HTERT RPE-1 (cell line): ENCODE results near the gene INKA1.
"Not testable (repeated sequence)": the region's sequence is repeated elsewhere in the genome, so short reads cannot be mapped to it uniquely, and the experiment has no call there.

Experiments used
- in situ Hi-C: fragments of 300-500 bp; cut with MboI; formaldehyde crosslinking; loops from 4 replicates; pipeline ENCODE4 v1.14.3; 2020; ENCODE audit warnings: low sequenced_read_pairs

The INKA1 gene

DNA sequence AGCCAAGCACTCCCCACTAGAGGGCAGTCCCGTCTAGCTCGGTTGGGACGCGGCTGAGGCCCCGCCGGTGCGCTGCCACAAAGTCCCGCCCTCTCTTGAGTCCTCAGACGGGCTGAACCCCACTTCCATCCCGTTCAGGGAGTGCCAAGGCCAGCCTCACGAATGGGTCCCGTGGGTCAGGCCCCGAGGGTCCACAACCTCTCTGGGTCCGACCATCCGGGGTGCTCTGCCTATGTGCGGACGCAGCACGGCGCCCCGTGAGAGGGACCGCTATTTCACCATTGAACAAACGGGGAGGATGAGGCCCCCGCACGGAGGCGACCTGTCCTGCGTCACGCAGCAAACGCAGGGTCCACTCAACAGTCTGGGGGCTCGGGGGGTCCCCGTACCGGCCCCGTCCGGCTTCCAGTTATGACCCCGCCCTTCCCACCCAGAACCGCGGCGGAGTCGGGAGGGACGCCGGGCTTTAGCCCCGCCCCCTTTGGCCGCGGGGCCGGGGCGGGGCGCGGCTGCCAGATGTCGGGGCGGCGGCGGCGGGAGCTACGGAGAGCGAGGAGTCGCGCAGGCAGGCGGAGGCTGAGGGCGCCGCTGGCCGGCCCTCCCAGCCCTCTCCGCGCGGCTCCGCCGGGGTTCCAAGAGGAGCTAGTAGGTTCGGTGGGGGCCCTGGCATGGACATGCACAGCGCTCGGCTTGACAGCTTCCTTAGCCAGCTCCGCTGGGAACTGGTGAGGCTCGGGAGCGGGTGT lies at the start of gene INKA1:
Gene INKA1, plus strand, starts transcription at position 543 of the 746 bp plus-strand sequence. Its CDS starts 132 bp downstream, at position 675.
- in situ Hi-C loops: no loop called here

DNA sequence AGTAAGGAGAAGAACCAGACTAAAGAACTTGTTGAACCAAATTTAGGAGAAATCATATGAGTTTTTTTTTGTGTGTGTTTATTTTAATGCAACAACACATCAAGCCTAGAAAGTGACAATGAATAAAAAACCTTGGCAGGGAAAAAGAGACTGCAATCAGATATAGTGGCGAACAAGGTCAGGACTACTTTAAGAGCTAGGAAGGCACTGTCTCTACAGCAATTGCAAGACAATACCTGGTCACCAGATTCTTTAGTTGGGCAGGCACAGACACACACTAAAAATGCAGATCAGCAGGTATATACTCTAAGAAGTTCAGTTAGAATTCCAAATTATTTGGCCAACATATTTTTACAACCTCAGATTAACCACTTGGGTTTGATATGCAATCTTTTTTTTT lies 48.5 kb upstream of the INKA1 start:
- in situ Hi-C loops: no loop called here

DNA sequence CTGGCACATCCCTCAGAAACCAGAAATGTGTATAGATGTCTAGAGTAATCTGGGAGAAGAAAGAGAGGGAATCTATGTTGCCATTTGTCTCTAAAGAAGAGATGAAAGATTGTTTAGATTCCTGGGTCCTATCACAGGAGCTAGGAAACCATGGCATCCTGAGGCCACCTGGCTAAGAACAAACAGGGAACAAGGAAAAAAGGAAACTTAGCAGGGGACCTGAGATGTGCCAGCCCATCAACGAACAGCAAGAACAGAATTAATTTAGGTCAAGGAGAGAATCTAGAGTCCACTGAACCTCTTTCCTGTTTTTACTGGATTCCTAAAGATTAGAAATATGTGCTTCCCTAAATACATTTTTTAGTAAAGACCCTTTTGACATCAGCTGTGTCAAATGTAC lies 47.0 kb upstream of the INKA1 start:
- in situ Hi-C loops: no loop called here

DNA sequence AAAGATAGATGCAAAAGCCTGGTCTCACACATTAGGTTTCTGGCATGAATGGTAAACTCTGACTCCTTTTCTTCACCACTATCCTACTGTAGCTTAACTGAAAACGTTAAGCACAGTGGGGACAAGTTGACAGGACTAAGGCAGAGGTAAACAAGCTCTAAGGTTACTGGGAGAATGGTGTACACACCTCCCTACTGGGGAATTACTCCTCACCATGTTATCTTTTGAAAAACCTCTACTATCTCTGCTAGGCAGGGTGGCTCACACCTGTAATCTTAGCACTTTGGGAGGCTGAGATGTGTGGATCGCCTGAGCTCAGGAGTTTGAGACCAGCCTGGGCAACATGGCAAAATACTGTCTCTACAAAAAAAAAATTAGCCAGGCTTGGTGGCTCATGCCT lies 45.9 kb upstream of the INKA1 start:
- in situ Hi-C loops: no loop called here

DNA sequence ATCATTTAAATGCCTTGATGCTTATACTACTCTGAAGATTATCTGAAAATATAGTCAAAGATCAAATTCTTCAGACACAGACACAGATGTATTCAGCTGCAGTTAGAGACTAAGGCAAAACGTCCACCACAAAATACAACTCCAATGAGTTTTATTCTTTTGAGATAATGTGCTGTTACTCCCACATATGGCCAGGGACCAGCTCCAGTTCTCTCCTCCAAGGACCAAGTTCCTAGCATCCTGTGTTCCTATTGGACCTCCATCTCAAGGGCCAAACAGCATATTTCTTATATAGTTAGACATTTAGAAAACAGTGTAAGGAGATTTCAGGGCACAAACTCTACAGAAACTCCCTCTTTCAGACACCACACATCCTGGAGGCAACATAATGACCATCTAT lies 43.8 kb upstream of the INKA1 start:
- in situ Hi-C loops: no loop called here

DNA sequence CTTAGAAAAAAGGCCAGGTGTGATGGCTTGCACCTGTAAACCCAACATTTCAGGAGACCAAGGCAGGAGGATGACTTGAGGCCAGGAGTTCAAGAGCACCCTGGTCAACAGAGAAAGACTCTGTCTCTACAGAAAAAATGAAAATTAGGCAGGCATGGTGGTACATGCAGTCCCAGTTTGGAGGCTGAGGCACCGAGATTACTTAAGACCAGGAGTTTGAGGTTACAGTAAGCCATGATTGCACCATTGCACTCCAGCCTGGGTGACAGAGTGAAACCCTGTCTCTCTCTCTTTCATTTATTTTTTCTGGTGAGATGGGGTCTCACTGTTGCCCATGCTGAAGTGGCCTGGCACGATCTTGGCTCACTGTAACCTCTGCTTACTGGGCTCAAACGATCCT lies 41.4 kb upstream of the INKA1 start:
- in situ Hi-C loops: no loop called here

DNA sequence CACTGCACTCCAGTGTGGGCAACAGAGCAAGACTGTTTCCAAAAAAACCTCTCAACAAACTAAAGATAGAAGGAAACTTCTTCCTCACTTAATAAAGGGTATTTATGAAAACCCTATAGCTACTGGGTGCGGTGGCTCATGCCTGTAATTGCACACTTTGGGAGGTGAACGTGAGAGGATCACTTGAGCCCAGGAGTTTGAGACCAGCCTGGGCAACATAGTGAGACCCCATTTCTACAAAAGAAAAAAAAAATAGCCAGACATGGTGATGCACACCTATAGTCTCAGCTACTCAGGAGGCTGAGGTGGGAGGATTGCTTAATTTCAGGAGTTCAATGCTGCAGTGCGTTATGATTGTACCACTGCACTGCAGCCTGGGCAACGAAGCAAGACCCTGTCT lies 39.1 kb upstream of the INKA1 start:
- in situ Hi-C loops: no loop called here

DNA sequence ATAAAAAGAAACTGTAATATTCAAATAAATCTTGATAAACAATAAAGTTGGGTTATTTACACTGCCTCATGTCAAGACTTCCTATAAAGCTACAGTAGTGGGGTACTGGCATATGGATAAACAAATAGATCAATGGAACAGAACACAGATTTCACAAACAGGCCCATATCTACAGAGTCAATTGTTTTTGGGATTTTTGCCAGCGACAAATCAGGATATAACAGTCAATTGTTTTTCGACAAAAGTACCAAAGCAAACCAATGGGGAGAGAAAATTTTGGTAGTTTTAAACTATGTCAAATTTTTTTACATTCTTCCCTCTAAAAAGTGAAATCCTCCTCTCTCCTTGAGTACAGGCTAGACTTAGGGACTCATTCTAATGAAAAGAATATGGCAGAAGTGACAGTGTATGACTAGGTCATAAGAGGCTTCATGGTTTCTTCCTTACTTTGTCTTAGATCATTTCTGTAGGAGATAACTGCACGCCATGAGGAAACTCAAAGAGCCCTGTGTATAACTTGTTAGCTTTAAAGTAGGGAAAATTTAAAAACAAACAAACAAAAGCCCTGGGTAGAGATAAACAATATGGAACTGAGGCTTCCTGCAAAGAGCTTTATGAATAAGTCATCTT lies 33.7 kb upstream of the INKA1 start:
- in situ Hi-C loops: no loop called here

DNA sequence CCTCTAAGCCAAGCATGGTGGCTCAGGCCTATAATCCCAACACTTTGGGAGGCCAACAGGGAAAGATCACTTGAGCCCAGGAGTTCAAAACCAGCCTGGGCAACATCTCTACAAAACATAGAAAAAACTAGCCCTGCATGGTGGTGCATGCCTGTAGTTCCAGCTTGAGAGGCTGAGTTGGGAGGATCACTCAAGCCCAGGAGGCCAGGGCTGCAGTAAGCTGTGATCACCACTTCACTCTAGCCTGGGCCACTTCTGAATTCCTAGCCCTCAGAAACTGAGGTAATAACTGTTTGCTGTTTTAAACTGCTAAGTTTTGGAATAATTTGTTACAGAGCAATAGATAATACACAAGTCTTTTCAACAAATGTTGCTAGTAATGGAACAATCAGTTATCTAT lies 33.1 kb upstream of the INKA1 start:
- in situ Hi-C loops: no loop called here

DNA sequence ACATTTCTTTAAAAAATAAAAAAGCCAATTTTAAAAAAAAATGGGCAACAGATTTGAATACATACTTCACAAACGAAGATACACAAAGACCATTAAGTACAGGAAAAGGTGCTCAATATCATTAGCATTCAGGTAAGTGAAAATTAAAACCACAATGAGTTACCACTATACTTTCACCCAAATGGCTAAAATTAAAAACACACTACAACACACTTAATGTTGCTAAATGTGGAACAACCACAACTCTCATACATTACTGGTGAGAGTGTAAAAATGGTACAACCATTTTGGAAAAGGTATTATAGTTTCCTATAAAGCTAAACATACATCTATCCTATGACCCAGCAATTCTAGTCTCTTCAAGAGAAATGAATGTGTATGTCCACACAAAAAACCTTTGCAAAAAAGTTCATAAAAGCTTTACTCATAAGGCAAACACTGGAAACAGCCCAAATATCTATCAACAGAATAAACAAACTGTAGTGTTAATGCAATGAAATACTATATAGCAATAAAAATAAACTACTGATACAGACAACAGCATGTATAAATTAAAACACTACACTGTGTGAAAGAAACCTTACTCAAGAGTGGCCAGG lies 31.6 kb upstream of the INKA1 start:
- in situ Hi-C loops: no loop called here

DNA sequence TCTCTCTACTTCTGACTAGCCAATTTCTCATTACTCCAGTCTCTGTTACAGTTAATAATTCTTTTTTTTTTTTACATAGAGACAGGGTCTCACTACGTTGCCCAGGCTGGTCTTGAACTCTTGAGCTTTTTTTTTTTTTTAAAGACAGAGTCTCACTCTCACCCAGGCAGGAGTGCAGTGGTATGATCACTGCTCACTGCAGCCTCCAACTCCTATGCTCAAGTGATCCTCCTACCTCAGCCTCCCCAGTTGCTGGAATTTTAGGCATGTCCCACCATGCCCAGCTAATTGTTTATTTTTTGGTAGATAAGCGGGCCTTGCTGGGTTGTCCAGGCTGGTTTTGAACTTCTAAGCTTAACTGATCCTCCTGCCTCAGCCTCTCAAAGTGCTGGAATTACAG lies 30.4 kb upstream of the INKA1 start:
- in situ Hi-C loops: no loop called here

DNA sequence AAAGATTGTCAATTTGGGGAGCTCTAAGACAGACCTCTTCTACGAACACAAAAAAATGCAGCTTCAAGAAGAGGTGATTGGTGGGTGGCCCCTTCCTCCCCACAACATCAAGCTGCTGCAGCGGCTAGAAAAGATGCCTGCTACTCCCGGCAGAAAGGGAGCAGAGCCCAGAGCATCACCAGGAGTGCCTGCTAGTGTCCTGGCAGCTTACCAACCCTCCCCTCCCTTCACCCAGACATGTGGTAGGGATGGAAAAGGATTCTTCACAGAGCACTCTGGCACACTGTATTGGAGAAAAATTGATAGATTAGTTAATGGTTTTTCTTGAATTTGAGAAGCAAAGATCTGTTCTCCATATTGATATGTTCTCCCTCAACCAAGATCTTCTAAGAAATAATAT lies 27.5 kb upstream of the INKA1 start:
- in situ Hi-C loops: no loop called here

DNA sequence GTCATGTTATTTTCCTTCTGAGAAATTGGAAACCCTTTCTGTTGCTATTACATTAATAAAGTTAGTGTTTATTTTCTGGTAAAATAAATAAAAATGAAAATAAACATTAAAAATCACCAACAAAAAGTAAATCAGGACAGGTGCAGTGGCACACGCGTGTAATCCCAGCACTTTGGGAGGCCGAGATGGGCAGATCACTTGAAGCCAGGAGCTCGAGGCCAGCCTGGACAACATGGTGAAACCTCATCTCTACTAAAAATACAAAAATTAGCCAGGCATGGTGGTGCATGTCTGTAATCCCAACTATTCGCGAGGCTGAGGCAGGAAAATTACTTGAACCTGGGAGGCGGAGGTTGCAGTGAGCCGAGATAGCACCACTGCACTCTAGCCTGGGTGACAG lies 27.0 kb upstream of the INKA1 start:
- in situ Hi-C loops: not testable (repeated sequence)

DNA sequence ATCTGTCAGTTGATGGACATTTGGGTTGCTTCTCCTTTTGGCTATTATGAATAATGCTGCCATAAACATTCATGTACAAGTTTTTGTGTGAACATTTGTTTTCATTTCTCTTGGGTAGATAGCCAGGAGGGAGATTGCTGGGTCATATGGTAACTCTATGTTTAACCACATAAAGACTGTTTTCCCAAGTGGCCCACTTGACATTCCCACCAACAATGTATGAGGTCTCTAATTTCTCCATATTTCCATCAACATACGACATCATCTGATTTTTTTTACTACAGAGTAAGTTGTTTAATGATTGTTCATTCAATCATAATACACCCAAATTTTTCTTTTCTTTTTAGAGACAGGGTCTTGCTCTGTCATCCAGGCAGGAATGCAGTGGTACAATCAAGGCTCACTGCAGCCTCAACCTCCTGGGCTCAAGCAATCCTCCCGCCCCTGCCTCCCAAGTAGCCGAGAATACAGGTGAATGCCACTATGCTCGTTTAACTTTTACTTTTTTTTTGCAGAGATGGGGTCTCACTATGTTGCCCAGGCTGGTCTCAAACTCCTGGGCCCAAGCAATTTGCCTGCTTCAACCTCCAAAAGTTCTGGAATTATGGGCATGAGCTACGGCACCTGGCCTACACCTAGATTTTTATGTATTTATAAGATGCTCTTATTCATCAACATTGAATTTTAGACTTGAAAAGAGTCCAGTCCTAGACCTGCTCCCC lies 23.5 kb upstream of the INKA1 start:
- in situ Hi-C loops: no loop called here

DNA sequence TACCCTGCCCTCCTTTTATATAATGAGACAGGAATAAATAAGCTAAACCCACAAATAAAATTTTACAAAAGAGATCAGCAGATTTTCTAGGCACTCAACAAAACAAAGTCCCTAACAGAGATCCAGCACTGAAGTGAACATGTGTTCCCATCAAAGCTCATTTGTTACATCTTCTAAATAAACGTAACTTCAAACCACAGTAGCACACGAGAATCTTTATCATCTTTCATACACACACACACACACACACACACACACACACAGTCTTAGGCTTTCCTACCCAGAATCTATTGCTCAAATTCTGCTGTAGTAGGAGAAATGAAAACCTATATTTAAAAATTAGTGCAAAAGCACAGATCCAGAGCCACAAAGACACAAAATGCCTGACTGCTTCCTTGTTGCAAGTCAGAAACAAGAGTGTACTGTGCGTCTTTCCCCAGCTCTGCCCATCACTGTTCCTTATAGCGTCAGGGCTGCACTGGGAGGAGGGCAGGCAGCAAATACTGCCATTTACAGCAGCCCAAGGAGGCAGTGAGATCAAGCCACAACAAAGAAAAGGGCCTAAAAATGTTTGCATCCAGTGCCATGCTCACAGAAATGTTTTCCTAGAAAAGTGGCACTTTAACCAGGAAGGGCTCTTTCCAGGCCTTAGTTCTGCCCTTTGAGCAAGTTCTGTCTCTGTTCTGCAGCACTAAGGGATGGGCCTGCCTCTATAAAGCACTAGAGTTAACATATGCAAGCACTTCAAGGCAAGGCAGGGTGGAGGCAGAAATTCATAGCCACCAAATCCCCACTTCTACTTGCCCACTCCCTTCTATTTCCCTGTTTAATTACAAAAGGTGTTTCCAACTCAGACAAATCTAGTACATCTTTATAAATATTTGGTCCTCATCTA lies 22.7 kb upstream of the INKA1 start:
- in situ Hi-C loops: no loop called here

DNA sequence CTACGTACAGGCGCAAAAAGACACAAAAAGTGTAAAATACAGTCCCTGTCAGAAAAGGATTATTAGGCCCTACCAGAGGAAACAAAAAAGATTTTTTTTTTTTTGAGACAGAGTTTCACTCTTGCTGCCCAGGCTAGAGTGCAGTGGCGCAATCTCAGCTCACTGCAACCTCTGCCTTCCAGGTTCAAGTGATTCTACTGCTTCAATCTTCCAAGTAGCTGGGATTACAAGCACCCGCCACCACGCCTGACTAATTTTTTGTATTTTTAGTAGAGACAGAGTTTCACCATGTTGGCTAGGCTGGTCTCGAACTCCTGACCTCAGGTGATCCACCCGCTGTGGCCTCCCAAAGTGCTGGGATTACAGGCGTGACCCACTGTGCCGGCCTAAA lies 22.1 kb upstream of the INKA1 start:
- in situ Hi-C loops: not testable (repeated sequence)

DNA sequence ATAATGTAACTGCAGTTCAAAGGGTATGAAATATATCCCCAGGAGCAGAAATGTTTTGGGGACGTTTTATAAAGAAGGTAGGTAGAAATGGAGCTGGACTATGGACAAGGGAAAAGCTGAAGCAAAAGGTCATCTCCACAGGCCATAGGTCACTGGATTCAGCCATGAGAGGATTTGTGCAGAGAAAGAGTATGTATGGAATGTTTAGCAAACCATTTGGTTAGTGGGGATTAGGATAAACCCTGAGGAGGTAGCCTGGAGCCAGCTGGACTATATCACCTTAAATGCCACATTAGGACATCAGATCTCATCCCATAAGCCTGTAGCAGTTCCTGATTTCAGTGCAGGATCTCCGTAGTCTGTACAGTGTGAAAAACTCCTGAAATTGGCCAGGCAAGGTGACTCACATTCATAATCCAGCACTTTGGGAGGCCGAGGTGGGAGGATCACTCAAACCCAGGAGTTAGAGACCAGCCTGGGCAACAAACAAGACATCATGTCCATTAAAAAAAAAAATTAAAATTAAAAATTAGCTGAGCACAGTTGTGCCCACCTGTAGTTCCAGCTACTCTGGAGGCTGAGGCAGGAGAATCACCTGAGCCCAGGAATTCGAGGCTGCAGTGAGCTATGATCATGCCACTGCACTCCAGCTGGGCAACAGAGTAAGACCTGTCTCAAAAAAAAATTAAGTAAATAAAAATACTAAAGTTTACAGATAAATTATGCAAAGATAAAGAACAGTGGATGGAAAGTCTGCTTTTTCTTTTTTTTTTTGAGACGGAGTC lies 21.5 kb upstream of the INKA1 start:
- in situ Hi-C loops: no loop called here

DNA sequence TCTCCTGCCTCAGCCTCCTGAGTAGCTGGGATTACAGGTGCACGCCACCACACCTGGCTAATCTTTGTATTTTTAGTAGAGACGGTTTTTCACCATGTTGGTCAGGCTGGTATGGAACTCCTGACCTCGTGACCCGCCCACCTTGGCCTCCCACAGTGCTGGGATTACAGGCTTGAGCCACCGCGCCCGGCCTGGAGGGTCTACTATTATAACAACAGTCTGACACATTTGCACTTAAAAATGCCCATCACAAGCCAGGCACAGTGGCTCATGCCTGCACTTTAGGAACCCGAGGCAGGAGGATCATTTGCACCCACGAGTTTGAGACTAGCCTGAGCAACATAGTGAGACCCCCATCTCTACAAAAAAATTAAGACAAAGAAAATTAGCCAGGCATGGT lies 20.8 kb upstream of the INKA1 start:
- in situ Hi-C loops: not testable (repeated sequence)

DNA sequence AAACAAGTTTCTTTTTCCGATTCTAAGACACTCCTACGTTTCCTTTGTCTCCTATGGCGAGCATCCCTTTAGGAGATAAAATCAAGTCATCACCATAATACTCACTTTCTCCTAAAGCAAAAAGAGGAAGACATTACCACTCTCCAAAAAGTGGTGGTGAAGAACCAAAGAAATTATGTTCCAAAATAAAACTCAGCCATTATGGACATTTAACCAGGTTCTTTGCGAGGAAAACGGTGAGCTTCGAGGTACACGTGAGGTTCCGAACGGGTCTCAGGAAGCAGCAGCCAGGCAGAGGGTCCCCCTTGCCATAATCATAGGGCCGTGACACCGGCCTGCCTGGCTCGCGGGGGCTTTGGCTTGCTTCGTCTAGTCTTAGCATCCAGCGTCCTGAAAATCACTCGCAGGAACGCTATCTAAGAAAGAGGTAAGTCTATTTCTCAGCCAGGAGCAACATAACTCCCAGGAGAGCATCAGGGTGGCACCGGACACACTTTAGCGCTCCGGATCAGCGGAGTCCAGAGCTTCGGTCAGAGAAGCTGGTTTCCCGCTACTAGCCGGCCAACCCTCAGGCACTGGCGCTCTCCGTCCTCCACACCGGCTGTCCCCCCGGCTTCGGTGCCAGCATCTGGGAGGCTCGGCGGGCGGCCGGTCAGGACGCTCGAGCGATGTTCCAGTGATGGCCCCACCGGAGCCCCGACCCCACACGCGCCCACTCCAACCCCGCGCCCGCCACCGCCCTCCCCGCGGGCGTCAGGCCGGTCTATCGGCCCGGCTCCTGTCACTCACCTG lies 17.3 kb upstream of the INKA1 start:
- in situ Hi-C loops: no loop called here
